ENCODE measurements around the gene TRPM6. TPM values are rescaled to one million over a fixed set of nuclear protein-coding genes. Genes with fewer than 3 reads are reported as not detected.

Gene TRPM6
- total and polyA plus RNA-seq, 9 donors, result 0.06 to 0.69 (median 0.25) TPM

- Histone ChIP-seq H3K27ac (no peak overlapping the region), H3K36me3 (no peaks in the 10 kb centered on the region), H3K27me3 (no peaks in the 10 kb centered on the region), H3K4me3 (no peak overlapping the region), H3K4me1 (ENCODE audit: insufficient read depth) (no peaks in the 10 kb centered on the region), H3K9me3 (no peaks in the 10 kb centered on the region)
- WGBS, 3 donors, result 92 to 97% (median 93%) methylated on average over 1 of the region's 1 CpG
- intact Hi-C loops (cut with DNase I), result no loop called here
- DNase-seq, result no peak
- TF ChIP-seq, protein P1, sequence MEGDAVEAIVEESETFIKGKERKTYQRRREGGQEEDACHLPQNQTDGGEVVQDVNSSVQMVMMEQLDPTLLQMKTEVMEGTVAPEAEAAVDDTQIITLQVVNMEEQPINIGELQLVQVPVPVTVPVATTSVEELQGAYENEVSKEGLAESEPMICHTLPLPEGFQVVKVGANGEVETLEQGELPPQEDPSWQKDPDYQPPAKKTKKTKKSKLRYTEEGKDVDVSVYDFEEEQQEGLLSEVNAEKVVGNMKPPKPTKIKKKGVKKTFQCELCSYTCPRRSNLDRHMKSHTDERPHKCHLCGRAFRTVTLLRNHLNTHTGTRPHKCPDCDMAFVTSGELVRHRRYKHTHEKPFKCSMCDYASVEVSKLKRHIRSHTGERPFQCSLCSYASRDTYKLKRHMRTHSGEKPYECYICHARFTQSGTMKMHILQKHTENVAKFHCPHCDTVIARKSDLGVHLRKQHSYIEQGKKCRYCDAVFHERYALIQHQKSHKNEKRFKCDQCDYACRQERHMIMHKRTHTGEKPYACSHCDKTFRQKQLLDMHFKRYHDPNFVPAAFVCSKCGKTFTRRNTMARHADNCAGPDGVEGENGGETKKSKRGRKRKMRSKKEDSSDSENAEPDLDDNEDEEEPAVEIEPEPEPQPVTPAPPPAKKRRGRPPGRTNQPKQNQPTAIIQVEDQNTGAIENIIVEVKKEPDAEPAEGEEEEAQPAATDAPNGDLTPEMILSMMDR (IDR thresholded peaks at IDR 0.05), result no peak
- TF ChIP-seq POLR2A (IDR thresholded peaks at IDR 0.05) (no peak), EP300 (IDR thresholded peaks at IDR 0.05) (no peak)
Observed at GRCh38 chr9:74742191-74742790, 145.4 kb downstream of the TRPM6 start.

DNA sequence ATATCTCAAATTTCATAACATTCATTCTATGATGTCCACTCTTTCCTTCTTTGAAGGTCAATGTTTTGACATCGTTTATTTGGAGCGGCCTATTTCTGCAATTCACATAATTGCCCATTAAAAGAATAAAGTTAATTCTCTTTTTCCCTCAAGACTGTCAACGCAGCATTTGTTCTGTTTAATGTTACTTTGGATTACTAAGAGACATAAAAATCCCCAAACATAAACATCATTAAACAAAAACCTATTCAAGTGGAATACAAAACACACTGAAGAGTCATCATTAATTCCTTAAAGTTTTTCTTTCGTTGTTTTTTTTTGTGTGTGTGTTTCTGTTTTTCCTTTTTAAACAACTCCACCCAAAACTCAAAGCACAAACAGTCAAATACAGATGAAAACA lies 151.1 kb downstream of the TRPM6 start:
- DNase-seq, result no peak
- intact Hi-C loops (cut with DNase I), result no loop called here
- Histone ChIP-seq H3K27me3 (no peaks in the 10 kb centered on the region), H3K4me1 (ENCODE audit: insufficient read depth) (no peaks in the 10 kb centered on the region), H3K36me3 (no peaks in the 10 kb centered on the region), H3K9me3 (peaks cover 0 to 3% of the 10 kb centered on the region in 2 donors), H3K4me3 (no peak overlapping the region), H3K27ac (no peak overlapping the region)
- 82 to 86% (median 82%) methylated on average over 4 of the region's 4 CpGs for WGBS, 3 donors
- TF ChIP-seq, protein P1 (IDR thresholded peaks at IDR 0.05), result no peak
- no peak for TF ChIP-seq EP300 (IDR thresholded peaks at IDR 0.05)
- no peak for TF ChIP-seq POLR2A (IDR thresholded peaks at IDR 0.05)

DNA sequence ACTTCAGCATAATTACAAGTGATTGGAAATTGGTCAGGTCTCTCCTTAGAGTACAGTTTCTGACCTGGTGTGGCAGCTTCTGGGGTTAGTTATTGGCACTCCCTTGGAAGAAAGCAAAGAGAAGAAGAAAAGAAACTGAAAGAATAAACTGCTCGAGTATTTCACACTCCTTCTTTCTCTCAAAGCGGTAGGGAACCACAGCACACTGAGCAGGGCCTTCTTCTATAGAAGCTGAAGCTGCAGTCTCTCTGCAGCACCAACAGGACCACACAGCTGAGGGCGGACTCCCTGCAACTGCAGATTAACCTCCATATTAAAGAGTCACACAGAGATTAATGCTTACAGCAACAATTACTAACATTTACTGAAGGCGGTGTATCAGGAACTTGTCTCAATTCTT lies 152.0 kb downstream of the TRPM6 start:
- 74 to 84% (median 80%) methylated on average over 4 of the region's 4 CpGs for WGBS, 3 donors
- DNase-seq, result no peak
- no peak overlapping the region for H3K27ac ChIP-seq
- no peak overlapping the region for H3K4me3 ChIP-seq
- no peaks in the 10 kb centered on the region for H3K27me3 ChIP-seq
- TF ChIP-seq, protein P1 (IDR thresholded peaks at IDR 0.05), result no peak
- no peak for TF ChIP-seq EP300 (IDR thresholded peaks at IDR 0.05)
- no peak for TF ChIP-seq POLR2A (IDR thresholded peaks at IDR 0.05)
- intact Hi-C loops (cut with DNase I), result no loop called here
- peaks cover 0 to 3% of the 10 kb centered on the region in 2 donors for H3K9me3 ChIP-seq
- H3K36me3 ChIP-seq, result no peaks in the 10 kb centered on the region
- H3K4me1 ChIP-seq (ENCODE audit: insufficient read depth), result no peaks in the 10 kb centered on the region

DNA sequence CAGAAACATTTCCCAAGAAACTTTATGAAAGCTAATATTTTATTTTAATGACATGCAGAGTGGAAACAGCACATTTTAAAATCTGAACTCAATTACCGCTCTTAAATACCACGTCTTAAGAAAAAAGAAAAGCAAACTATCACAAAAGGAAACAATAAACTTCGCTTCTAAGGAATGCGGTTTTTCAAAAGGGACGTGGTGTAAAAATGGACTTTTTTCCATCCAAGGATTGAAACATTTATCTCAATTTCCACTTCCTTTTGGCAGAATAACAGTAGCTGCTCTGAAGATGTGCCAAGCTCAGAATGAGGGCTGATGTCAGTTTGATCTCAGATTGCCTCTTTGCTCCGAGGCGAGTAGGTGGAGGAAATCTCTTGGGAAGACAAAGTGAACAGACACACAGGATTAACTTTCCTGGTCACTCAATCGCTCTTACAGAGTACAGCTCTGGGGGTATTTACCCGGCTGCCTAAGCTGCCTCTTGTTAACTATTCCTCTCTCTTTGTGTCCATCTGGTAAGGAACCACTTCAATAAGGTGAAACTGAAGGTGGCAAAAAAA lies 158.5 kb downstream of the TRPM6 start:
- Histone ChIP-seq H3K27ac (no peak overlapping the region), H3K4me3 (no peak overlapping the region), H3K4me1 (ENCODE audit: insufficient read depth) (no peaks in the 10 kb centered on the region), H3K9me3 (no peaks in the 10 kb centered on the region), H3K27me3 (no peaks in the 10 kb centered on the region), H3K36me3 (no peaks in the 10 kb centered on the region)
- DNase-seq, result no peak
- 1 to 5% (median 2%) methylated on average over 9 of the region's 9 CpGs for WGBS, 3 donors
- TF ChIP-seq POLR2A (IDR thresholded peaks at IDR 0.05) (no peak), EP300 (IDR thresholded peaks at IDR 0.05) (no peak)
- TF ChIP-seq, protein P1 (IDR thresholded peaks at IDR 0.05), result no peak
- intact Hi-C loops (cut with DNase I), result no loop called here
